ENCODE data around the gene CDH12. TPM values are rescaled to one million over a fixed set of nuclear protein-coding genes. Genes with fewer than 3 reads are reported as not detected.

Gene CDH12
- total RNA-seq, 1 donor from 2014 or later, result 0.11 TPM

- H3K4me1 ChIP-seq, result no peaks in the 10 kb centered on the region
- no peaks in the 10 kb centered on the region for H3K36me3 ChIP-seq
- TF ChIP-seq, protein P1, sequence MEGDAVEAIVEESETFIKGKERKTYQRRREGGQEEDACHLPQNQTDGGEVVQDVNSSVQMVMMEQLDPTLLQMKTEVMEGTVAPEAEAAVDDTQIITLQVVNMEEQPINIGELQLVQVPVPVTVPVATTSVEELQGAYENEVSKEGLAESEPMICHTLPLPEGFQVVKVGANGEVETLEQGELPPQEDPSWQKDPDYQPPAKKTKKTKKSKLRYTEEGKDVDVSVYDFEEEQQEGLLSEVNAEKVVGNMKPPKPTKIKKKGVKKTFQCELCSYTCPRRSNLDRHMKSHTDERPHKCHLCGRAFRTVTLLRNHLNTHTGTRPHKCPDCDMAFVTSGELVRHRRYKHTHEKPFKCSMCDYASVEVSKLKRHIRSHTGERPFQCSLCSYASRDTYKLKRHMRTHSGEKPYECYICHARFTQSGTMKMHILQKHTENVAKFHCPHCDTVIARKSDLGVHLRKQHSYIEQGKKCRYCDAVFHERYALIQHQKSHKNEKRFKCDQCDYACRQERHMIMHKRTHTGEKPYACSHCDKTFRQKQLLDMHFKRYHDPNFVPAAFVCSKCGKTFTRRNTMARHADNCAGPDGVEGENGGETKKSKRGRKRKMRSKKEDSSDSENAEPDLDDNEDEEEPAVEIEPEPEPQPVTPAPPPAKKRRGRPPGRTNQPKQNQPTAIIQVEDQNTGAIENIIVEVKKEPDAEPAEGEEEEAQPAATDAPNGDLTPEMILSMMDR (IDR thresholded peaks at IDR 0.05), result no peak
- no peaks in the 10 kb centered on the region for H3K9me3 ChIP-seq
- no peak overlapping the region for H3K4me3 ChIP-seq
- no peaks in the 10 kb centered on the region for H3K27me3 ChIP-seq
- no peak for DNase-seq (ENCODE audit: low spot score in 2 of 2)
- no peak overlapping the region for H3K27ac ChIP-seq
- intact Hi-C loops (cut with DNase I), result no loop called here
These were observed 144.3 kb downstream of the CDH12 start for GRCh38 chr5:22708770-22709328.

- intact Hi-C loops (cut with DNase I), result no loop called here
- H3K9me3 ChIP-seq, result no peaks in the 10 kb centered on the region
- H3K36me3 ChIP-seq, result no peaks in the 10 kb centered on the region
- no peak overlapping the region for H3K4me3 ChIP-seq
- H3K4me1 ChIP-seq, result no peaks in the 10 kb centered on the region
- DNase-seq (ENCODE audit: low spot score in 2 of 2), result no peak
- H3K27me3 ChIP-seq, result no peaks in the 10 kb centered on the region
- TF ChIP-seq, protein P1 (IDR thresholded peaks at IDR 0.05), result no peak
- H3K27ac ChIP-seq, result no peak overlapping the region
These were observed 146.2 kb downstream of the CDH12 start for GRCh38 chr5:22706901-22707300.

DNA sequence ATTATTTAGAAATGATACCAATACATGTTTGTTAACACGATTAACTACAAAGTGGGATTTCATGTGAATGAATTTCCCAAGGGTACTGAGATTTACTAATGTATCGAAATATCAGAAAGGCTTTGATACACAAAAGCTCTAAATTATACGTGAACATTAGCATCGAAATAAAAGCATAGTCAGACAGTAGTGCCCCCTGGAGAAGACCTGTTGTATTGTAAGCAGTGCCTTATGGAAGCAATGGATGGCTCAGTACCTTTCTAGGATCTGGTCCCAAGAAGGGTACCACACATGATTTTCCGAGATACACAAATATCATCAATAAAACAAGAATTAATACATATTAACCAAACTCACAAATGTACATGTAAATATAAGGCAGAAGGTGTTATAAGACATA is 153.8 kb downstream of the CDH12 start:
- no peak for DNase-seq (ENCODE audit: low spot score in 2 of 2)
- Histone ChIP-seq H3K36me3 (no peaks in the 10 kb centered on the region), H3K4me1 (no peaks in the 10 kb centered on the region), H3K4me3 (no peak overlapping the region), H3K9me3 (no peaks in the 10 kb centered on the region), H3K27ac (no peak overlapping the region), H3K27me3 (no peaks in the 10 kb centered on the region)
- TF ChIP-seq, protein P1 (IDR thresholded peaks at IDR 0.05), result no peak
- intact Hi-C loops (cut with DNase I), result no loop called here

DNA sequence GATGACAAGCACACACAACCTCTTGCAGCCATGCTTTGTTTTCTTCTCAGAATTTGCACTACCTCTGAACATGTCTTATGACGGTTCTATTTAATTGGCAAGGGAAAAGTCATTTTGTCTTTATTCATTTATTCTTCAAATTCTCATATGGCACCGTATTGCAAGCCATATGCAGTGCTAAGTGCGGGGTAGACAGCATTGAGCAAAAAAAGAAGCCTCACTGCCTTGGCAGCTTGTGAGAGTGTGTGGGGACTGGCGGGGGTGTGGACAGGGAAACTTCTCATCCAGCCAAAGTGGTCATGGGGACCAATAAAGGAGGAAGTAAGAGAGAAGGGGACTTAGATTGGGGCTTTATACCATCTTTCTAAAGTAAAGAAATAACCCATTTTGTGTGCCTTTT is 160.0 kb downstream of the CDH12 start:
- Histone ChIP-seq H3K4me3 (no peak overlapping the region), H3K27ac (no peak overlapping the region), H3K9me3 (no peaks in the 10 kb centered on the region), H3K27me3 (no peaks in the 10 kb centered on the region), H3K4me1 (no peaks in the 10 kb centered on the region), H3K36me3 (no peaks in the 10 kb centered on the region)
- no peak for DNase-seq (ENCODE audit: low spot score in 2 of 2)
- intact Hi-C loops (cut with DNase I), result no loop called here
- TF ChIP-seq, protein P1 (IDR thresholded peaks at IDR 0.05), result no peak

- no peaks in the 10 kb centered on the region for H3K27me3 ChIP-seq
- intact Hi-C loops (cut with DNase I), result no loop called here
- H3K4me3 ChIP-seq, result no peak overlapping the region
- no peak overlapping the region for H3K27ac ChIP-seq
- TF ChIP-seq, protein P1 (IDR thresholded peaks at IDR 0.05), result no peak
- DNase-seq (ENCODE audit: low spot score in 2 of 2), result no peak
- no peaks in the 10 kb centered on the region for H3K4me1 ChIP-seq
- H3K9me3 ChIP-seq, result no peaks in the 10 kb centered on the region
- no peaks in the 10 kb centered on the region for H3K36me3 ChIP-seq
These were observed 170.1 kb downstream of the CDH12 start for GRCh38 chr5:22683050-22683449.

- Histone ChIP-seq H3K9me3 (peaks cover 0 to 2% of the 10 kb centered on the region in 2 donors), H3K4me1 (no peaks in the 10 kb centered on the region), H3K4me3 (no peak overlapping the region), H3K27ac (no peak overlapping the region), H3K27me3 (no peaks in the 10 kb centered on the region), H3K36me3 (no peaks in the 10 kb centered on the region)
- intact Hi-C loops (cut with DNase I), result no loop called here
- TF ChIP-seq, protein P1 (IDR thresholded peaks at IDR 0.05), result no peak
- no peak for DNase-seq (ENCODE audit: low spot score in 2 of 2)
These were observed 174.3 kb downstream of the CDH12 start for GRCh38 chr5:22678886-22679285.

All from ascending aorta (tissue), 2 donors.